GM21786 (cell line): ENCODE measurements around the gene SART3.
"Not testable (repeated sequence)": the region's sequence is repeated elsewhere in the genome, so short reads cannot be mapped to it uniquely, and the experiment has no call there.

Experiments used
- ATAC-seq: cut with Tn5 transposase; IDR thresholded peaks from one replicate; pipeline ENCODE4 v1.9.1; 2021; ENCODE audit not compliant: unreplicated experiment

The SART3 gene

GRCh38 chr12:108598553-108599250 is 37.7 kb upstream of the SART3 start:
- no peak for ATAC-seq

- ATAC-seq: no peak
Observed at GRCh38 chr12:108597559-108598471, 36.8 kb upstream of the SART3 start, which contains the start of gene TMEM119. Gene TMEM119, minus strand, starts transcription at chr12:108598084. Its CDS starts 5,701 bp downstream, at chr12:108592383.

GRCh38 chr12:108596854-108597558 is 36.0 kb upstream of the SART3 start:
- no peak for ATAC-seq

- no peak for ATAC-seq
Observed at GRCh38 chr12:108595711-108596647, 35.0 kb upstream of the SART3 start.

GRCh38 chr12:108594960-108595710 is 34.2 kb upstream of the SART3 start:
- ATAC-seq: no peak

GRCh38 chr12:108594323-108594903 is 33.4 kb upstream of the SART3 start:
- ATAC-seq: no peak

- ATAC-seq: no peak
Observed at GRCh38 chr12:108592033-108592909, 31.3 kb upstream of the SART3 start.

GRCh38 chr12:108591267-108591980 is 30.5 kb upstream of the SART3 start:
- ATAC-seq: no peak

GRCh38 chr12:108590463-108590862 is 29.5 kb upstream of the SART3 start:
- not testable (repeated sequence) for ATAC-seq

GRCh38 chr12:108589840-108590229 is 28.9 kb upstream of the SART3 start:
- no peak for ATAC-seq

GRCh38 chr12:108589028-108589839 is 28.3 kb upstream of the SART3 start:
- no peak for ATAC-seq

GRCh38 chr12:108587826-108588225 is 26.9 kb upstream of the SART3 start:
- ATAC-seq: no peak

GRCh38 chr12:108586306-108586705 is 25.3 kb upstream of the SART3 start:
- ATAC-seq: no peak

- no peak for ATAC-seq
Observed at GRCh38 chr12:108585864-108586263, 24.9 kb upstream of the SART3 start.

- ATAC-seq: no peak
Observed at GRCh38 chr12:108584456-108585065, 23.6 kb upstream of the SART3 start.

GRCh38 chr12:108583991-108584390 is 23.0 kb upstream of the SART3 start:
- ATAC-seq: no peak
